Germinal center (tissue), 1 donor: ENCODE results near the gene IFT25.
"Not testable (repeated sequence)": the region's sequence is repeated elsewhere in the genome, so short reads cannot be mapped to it uniquely, and the experiment has no call there.

Source experiments
- DNase-seq: peaks from one replicate; pipeline ENCODE4 v3.0.0; 2012; ENCODE audit warnings: mixed read lengths, low spot score

Gene IFT25

DNA sequence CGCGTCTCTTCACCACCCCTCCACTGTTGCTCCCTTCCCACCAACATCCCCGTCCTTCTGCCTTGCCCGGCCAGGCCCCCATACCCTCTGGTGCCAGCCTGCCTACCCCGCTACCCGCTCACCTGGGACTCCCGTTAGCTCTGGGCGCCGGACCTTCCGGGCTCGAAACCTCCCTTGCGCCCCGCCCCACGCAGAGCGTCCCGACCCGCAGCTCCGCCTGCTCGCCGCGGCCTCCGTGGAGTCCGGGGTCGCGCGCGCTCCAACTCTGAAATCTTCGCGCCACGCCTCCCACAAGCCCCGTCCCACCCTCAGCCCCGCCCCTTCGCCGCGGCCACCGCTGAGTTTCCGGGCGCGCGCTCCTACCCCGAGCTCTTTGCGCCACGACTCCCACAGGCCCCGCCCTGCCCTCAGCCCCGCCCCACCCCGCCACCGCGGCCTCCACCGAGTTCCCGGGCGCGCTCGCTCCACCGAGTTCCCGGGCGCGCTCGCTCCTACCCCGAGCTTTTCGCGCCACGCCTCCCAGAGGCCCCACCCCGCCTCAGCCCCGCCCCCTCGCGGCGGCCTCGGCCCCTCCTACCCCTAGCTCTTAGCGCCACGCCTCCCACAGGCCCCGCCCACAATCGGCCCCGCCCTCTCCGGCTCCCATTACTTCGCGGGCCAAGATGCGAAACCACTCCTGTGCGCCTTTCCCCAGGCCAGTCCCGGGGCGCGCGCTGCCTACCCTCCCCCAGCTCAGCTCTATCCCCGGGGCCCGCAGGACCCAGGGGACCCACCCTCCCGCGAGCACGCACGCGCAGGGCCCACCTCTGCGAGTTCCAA, at the start of gene IFT25:
IFT25 (minus strand) TSS at position 267 of the 819 bp plus-strand sequence. CDS start 5,617 bp downstream, outside the sequence.
- DNase-seq = peak; percentile 97

DNA sequence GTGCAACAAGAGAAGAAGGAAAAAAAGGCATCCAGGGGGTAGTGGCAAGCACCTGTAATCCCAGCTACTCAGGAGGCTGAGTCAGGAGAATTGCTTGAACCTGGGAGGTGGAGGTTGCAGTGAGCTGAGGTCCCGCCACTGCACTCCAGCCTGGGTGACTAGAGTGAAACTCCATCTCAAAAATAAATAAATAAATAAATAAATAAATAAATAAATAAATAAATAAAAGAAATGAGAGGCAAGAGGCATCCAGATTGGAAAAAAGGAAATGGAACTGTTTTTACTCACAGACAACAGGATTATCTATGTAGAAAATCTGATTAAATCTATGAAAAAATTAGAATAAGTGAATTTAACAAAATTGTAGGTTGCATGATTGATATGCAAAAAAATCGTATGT, 49.0 kb upstream of the IFT25 start:
- not testable (repeated sequence) for DNase-seq

DNA sequence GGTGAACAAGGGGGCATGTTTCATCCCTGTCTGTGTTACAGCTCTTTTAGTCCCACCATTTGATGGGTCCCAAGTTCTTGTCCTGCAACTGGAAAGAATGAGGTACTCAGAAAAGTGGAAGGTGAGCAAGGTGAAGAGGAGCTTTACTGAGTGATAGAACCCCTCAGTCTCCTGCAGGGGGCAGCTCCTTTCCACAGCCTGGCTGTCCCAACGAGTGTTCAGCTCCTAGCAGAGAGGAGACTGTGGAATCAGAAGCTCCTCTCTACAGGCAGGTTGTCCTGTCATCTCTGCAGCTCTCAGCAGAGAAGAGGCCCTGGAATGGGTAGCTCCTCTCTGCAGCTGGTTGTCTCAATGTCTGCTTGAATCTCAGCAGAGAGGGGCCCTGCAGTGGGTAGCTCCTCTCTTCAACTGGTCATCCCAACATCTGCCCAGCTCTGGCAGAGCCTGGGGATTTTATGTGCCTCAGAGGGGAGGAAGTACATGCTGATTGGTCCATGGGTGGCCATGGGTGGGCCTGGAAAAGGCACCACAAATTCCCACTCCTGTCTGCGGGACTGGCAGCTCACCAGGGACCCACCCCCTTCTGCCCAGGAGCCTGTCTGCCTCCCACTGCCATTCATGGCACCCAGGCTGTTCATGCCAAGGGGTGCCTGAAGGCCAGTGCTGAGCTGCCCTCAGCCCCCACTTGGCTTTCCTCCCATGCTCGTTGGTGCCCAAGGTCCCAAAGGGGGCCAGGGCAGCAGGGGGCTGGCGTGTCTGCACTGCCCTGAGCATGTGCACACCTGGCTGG, 46.8 kb upstream of the IFT25 start:
- DNase-seq = no peak

- DNase-seq = no peak
Observed at GRCh38 chr1:53987880-53988279, 42.4 kb upstream of the IFT25 start.

- DNase-seq = no peak
Observed at GRCh38 chr1:53986458-53986857, 41.0 kb upstream of the IFT25 start.

DNA sequence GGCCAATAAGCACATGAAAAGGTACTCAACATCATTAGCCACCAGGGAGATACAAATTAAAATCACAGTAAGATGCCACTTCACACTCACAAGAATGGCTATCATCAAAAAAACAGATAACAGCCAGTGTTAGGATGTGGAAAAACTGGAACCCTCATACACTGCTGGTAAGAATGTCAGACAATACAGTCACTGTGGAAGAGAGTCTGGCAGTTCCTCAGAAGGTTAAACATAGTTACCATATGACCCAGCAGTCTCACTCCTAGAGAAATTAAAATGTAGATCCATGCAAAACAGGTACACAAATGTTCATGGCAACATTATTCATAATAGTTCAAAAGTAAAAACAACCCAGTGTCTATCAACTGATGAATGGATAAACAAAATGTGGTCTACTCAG, 39.2 kb upstream of the IFT25 start:
- no peak for DNase-seq

GRCh38 chr1:53982763-53983104, 37.2 kb upstream of the IFT25 start:
- no peak for DNase-seq

- DNase-seq = no peak
Observed at GRCh38 chr1:53982034-53982762, 36.7 kb upstream of the IFT25 start.

DNA sequence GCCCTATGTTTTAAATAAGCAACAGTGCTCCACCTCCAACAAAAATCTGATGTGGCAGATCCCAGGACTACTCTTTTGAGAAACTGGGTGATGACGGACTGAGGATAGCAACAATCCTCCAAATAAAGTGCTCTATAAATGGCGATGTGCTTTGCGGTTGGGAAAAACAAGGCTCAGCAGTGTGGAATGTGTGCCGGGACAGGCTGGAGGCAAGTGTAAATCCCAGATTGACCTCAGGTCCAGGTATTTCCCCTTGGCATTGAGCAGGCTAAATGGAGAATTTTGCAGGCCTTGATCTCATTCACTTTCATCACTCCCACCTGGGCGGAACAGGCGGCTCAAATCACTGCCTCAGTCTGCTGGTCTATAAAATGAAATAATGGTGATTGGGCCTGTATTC, 35.7 kb upstream of the IFT25 start:
- no peak for DNase-seq

- DNase-seq = no peak
Observed at GRCh38 chr1:53979712-53980450, 34.4 kb upstream of the IFT25 start.

- no peak for DNase-seq
Observed at GRCh38 chr1:53975861-53976260, 30.4 kb upstream of the IFT25 start.

GRCh38 chr1:53971718-53972117, 26.2 kb upstream of the IFT25 start:
- DNase-seq = no peak

GRCh38 chr1:53969323-53969722, 23.8 kb upstream of the IFT25 start:
- DNase-seq = not testable (repeated sequence)

DNA sequence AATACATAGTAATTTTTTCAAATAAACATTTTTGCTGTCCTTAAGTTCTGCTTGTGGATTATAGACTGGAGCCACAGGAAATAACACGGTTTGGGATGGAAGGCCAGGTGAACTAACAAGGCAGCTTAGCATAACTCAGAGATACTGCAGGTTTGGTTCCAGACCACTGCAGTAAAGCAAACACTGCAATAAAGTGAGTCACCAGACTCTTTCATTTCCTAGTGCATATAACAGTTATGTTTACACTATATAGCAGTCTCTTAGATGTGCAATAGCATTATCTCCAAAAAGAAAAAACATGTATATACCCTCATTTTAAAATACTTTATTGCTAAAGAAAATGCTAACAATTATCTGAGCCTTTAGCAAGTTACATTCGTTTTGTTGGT, 22.6 kb upstream of the IFT25 start:
- no peak for DNase-seq

DNA sequence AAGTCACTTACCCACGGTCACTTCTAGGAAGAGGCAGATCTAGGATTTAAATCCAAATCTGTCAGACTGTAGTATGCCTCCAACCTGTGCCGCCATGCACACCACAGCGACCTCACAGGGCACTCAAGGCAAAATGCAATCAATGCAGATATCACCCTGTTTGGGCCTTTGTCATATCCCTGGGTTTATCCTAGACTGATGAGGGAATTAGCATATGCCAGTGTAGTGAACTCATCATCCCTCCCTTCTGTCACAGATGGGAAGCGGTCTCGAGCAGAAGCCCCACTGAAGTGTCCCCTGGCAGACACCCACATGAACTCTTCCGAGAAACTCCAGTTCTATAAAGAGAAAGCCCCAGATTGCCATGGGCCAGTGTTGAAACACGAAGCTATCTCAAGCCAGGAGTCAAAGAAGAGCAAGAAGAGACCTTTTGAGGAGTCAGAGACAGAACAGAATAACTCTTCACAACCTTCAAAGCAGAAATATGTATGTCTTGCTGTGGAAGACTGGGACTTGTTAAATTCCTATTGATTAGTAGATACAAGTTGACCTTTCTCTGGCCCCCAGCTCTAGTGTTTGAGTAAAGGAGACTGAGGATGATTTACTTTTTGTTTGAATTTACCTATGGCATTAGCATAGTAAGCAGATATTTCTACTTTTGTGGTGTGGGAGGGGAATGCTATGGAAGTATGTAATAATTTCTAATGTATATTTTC, 22.1 kb upstream of the IFT25 start:
- no peak for DNase-seq

GRCh38 chr1:53966794-53967193, 21.3 kb upstream of the IFT25 start:
- no peak for DNase-seq

DNA sequence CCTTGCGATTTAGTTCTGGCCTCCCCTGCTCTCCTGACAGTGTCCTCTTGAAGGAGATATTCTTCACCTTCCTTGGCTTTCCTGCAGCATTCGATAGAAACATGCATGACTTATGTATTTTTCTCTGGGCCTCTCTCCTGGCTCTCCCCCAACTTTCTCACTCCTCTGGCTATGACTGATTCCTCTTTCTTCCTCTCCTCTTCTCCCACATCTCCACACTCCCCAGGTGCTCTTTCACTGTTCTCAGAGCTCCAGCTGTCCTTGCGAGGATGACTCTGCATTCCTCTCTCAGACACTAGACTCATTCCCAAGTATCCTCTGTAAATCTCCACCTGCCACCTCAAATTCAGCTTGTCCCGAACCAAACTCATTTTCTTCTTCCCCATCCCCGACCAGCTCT, 18.6 kb upstream of the IFT25 start:
- DNase-seq = no peak

DNA sequence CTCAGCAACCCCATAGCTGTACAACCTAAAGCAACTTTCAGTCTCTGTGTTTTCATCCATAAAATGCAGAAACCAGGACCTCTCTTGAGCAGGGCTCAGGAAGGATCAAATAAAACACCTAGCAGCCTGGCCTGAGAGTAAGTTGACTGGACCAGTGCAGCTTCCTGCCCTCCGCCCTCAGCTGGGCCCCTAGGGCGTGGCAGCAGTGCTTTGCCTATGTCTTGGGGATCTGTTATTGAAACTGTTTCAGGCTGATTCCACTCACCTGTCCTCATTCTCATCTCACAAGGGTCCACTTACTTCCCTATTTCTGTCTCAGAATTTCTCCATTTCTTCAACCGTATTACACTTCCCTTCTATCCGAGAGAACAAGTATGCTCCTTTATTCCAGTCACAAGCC, 18.0 kb upstream of the IFT25 start:
- no peak for DNase-seq

GRCh38 chr1:53962395-53962794, 16.9 kb upstream of the IFT25 start:
- DNase-seq = no peak

GRCh38 chr1:53959664-53960250, 14.3 kb upstream of the IFT25 start:
- peak; percentile 63 for DNase-seq

DNA sequence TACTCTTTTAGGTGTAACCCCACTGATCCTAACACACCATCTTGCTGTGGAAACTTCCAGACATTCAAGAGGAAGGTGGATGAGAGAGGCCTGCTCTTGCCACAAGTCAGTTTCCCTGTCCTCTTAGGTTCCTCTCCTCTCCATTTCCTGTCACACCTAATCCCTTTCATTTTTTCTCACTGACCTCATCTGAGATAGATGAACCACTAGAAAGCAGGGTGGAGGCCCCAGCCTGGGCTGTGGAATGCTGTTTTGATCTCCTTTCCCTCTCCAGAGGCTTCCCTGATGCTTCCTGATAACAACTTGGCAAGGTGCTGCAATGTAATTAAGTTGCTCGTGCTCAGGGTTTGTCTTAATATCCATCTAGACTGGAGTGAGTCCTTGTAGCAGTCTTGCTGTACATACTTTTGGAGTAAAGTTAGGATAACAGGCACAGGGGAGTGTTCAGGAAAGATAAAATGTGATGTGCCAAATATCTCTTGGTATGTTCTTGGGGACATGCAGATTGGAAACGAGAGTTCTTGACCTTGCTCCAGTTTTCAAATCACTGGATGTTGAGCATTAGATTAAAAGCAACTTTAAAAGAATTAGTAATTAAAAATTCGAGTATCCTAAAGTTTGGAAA, 11.8 kb upstream of the IFT25 start:
- DNase-seq = no peak
